GM11168 (cell line): ENCODE data around the gene NLRC5.
"Not testable (repeated sequence)": the region's sequence is repeated elsewhere in the genome, so short reads cannot be mapped to it uniquely, and the experiment has no call there.

ENCODE experiments used
- in situ Hi-C: fragments of 300-500 bp; cut with MboI; formaldehyde crosslinking; loops from one replicate; pipeline ENCODE4 v1.12.0; 2022; ENCODE audit warnings: low sequenced_read_pairs; ENCODE audit not compliant: unreplicated experiment

The NLRC5 gene

DNA sequence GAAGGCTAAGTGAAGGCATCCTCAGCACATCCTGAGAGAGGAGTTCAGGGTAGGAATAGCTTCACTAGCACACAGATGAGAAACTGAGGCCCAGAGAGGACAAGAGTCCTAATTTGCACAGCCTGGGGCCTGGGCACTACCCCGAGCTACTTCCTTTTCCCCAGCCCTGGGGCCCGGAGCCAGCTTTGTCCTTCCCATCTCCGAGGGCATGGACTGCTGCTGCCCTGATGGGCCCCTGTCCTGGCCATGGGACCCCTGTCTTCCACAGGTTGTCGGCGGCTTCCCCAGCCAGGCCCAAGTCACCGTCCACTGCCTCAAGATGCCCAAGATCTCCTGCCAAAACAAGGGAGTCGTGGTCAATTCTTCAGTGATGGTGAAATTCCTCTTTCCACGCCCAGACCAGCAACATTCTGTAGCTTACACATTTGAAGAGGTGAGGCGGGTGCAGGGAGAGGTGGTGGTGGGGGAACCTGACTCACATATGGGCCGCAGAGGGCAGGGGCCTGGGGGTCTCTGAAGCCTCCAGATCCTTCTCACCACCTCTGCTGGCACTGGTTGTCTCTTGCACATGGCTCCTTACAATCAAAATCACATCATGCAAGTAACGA lies 11.4 kb upstream of the NLRC5 start:
- in situ Hi-C loops = no loop called here

DNA sequence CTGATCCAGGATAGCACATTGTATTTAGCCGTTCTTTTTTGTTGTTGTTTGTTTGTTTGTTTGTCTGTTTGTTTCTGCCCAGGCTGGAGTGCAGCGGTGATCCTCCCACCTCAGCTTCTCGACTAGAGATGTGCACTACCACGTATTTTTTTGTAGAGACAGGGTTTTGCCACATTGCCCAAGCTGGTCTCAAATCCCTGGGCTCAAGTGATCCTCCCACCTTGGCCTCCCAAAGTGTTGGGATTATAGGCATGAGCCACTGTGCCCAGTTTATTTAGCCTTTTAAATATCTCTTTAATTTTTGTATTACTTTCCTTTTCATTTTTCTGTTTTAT lies 9.2 kb upstream of the NLRC5 start:
- in situ Hi-C loops = no loop called here

DNA sequence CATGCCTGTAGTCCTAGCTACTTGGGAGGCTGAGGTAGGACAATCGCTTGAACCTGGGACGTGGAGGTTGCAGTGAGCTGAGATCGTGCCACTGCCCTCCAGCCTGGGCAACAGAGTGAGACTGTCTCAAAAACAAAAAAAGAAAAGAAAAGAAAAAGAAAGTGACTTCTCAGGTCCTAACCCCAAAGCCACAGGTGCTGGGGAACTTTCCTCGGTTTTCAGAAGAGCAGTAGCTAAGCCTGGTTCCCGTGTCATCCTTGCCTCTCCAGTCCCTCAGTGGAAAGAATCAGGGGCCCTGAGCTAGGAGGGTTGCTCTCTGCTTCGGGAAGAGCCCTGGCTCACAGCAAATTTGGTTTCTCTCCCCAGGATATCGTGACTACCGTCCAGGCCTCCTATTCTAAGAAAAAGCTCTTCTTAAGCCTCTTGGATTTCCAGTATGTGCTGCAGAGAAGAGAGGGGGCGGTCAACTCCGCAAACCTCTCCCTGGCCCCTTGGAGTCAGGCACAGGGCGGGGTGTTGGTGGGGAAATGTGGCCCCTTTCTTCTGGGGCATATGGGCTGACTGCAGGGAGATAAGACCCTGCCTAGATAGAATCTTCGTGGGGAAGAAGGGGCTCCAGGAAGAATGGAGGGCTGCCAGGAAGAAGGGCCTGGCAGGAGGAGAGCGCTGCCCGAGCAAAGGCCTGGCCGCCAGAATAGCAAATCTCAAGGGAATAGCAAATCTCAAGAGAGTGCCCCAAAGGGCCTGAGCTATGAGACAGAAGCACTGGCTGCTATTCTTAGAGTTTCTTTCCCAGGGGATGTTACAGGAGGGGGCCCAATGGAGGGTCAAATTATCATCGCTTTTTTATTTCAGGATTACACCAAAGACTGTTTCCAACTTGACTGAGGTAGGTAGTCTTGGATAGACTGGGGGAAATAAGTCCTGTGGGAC lies 8.3 kb upstream of the NLRC5 start:
- in situ Hi-C loops = no loop called here

DNA sequence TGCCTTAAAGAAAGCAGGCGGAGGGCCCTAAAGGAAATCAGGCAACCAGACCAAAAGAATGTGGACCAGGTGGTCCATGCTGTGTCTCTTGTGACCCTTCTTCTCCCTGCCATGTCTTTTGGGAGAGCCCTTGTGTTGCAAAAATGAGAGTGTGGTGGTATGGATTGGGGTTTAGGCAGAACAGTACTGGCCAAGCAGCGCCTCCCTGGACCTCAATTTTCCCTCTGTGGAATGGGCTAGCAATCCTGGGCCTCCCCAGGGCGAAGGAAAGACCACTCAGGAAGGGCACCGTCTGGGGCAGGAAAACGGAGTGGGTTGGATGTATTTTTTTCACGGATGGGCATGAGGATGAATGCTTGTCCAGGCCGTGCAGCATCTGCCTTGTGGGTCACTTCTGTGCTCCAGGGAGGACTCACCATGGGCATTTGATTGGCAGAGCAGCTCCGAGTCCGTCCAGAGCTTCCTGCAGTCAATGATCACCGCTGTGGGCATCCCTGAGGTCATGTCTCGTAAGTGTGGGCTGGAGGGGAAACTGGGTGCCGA lies 7.6 kb upstream of the NLRC5 start:
- in situ Hi-C loops = no loop called here

DNA sequence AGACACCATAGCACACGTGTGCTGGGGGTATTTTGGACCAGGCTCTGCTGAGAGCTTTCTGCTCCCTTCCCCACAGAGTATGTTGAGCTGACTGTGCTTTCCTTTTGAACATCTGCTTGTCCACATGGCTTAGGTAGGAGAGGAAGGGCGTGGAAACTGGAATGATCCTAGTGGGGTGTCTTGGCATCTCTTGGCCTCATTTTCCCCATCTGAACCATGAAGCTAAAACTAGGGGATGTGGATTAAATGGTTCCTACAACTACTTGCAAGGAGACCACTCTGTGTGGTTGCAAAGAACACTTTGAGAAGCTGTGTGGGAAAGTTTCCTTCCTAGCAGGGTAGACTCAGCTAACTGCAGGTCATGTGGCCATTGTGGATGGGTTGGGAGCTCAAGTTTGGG lies 6.7 kb upstream of the NLRC5 start:
- in situ Hi-C loops = no loop called here

DNA sequence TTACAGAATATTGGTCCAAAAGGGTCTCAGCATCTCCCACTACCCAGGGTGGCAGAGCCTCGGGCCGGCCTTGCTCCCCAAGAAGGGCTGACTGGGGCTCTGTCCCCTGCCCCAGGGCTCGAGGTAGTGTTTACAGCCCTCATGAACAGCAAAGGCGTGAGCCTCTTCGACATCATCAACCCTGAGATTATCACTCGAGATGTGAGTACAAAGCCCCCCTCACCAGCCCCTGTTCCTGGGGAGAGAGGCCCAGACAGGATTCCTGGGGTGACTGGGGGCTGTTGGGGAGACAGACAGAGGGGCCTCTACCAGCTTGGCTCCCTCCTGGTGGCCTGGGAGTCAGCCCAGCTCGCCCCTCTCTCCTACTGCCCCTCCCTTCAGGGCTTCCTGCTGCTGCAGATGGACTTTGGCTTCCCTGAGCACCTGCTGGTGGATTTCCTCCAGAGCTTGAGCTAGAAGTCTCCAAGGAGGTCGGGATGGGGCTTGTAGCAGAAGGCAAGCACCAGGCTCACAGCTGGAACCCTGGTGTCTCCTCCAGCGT lies 6.1 kb upstream of the NLRC5 start:
- in situ Hi-C loops = no loop called here

DNA sequence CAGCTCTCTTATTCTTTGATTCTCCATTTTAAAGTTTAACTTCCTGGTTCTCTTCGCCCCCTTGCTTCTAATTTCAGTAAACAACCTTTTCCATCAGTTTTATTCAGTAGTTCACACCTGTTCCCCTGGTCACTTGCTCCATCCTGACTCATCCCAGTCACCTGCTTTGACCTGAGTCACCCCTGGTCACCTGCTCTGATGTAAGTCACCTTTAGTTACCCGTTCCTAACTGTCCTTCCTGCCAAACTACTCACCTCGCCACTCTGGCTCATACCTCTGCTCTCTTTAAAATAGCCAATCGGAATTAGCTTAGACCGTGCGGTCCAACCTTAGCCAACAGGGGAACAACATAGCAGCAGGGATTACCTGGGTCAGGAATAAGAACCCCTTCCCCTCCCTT lies 4.7 kb upstream of the NLRC5 start:
- in situ Hi-C loops = no loop called here

DNA sequence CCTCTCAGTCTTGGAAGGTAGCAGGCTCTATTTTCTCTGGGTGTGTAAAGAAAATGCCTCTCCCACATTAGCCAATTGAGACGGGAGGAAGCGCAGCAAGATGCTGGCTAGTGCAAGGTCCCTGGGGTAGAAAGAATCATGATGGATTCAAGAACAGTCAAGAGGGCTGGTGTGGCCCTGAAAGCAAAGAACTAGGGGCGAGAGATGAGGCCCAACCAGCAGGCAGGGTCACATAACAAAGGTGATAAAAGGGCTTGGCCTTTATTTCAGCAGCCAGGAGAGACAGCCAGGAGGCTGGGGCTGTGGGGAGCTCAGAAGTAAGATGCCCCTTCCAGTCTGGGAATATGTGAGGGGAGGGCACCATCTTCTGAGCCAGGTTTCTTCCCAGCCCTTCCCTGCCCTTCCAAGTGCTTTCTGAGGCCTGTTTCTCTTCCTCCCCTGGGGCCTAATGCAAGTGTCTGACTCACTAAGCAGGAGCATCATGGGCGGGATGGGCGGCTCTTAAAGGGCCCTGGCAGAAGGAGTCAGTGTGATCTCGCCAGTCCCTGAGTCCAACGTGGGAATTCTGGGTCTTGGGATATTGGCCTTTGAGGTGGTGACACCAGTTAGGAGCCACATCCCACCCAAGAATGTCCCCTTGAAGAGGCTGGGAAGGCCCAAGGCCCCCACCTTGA lies 3.9 kb upstream of the NLRC5 start:
- in situ Hi-C loops = no loop called here

DNA sequence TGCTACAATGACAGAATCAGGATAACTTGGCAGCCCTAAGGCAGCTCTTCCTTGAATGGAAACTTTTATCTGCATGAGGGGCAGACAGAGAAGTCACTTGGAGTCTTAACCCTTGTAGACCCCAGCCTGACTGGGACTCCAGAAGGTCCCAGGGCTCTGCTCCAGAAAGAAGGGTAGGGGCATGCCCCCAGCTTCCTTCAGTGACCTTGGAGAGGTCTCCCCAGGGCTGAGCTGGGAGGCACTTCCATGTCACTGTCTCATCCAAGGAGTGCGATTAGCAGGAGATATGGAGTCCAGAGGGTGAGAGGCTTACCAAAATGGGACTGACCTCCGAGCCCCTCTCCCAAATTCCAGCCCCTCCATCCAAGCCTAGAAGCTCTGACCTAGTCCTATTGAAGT lies 3.4 kb upstream of the NLRC5 start:
- in situ Hi-C loops = no loop called here

DNA sequence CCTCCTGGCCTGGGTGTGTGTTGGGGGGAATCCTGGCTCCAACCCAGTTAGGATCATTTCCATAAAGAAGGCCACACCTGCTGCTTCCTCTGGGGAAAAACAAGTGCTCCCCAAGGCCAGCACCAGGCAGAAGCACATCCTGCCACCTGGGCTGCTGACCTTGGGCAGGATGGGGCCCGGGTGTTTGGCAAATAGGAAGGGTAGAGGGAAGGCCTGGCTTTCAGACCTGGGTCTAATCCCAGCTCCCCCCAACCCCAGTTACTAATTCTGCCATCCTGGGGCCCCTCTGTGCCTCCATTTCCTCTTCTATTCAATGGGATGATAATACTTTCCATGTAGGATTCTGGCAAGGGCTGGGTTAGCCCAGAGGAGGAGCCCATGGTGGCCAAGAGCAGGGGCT lies 3.0 kb upstream of the NLRC5 start:
- in situ Hi-C loops = no loop called here

DNA sequence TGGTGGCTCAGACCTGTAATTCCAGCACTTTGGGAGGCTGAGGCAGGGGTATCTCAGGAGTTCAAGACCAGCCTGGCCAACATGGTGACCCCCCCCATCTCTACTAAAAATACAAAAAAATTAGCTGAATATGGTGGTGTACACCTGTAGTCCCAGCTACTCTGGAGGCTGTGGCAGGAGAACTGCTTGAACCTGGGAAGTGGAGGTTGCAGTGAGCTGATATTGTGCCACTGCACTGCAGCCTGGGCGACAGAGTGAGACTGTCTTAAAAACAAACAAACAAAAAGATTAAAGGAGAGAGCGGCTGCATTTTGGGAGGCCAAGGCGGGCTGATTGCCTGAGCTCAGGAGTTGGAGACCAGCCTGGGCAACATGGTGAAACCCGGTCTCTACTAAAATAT lies 2.4 kb upstream of the NLRC5 start:
- in situ Hi-C loops = not testable (repeated sequence)

DNA sequence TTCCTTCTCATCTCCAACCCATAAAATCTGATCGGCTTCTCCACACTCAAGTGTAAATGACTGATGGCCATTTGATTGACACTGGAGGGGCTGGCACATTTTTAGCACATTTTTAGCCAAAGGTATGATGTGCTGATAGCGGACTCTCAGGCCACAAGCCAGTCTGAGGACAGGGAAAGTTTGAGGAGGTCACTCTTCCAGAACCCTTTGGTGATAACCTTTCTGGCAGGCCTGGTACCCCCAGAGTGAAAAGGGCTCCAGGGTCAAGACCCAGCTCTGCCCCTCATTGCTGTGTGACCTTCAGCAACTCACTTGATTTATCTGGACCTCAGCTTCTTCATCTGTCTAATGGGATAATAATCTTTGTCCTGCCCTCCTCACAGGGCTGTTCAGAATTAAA lies 1.7 kb upstream of the NLRC5 start:
- in situ Hi-C loops = no loop called here

DNA sequence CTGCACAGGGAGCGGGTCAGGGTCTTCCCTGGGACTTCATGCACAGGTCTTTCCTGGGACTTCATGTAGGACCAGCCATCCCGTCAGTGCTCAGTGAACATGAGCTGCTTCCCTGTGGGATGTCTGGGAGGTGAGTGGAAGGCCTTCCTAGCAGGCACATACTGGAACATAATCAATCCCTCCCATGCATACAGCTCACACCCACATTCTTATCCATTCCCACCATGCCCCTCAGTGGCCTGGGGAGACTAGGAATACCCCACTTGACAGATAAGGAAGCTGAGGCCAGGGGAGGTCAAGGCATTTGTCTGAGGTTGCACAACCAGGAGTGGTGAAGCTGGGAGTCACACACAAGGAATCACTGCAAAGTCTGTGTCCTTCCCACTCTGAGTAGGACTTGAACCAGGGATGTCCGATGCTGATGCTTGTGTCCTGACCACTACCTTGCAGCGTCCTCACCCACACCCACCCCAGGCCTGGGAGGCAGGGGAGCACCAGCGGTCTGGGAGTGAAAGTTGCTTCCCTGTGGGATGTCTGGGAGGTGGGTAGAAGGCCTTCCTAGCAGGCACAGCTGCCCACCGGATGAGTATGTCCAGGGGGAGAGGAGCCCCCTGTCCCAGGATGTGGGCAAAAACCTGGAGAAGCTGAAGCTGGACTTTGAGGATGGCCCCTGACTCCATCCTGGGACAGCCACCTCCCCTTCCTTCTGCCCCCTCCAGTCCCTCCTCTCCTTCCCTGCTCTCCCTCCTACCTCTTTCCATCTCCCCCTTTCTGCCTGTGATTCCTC lies 1.0 kb upstream of the NLRC5 start:
- in situ Hi-C loops = no loop called here

DNA sequence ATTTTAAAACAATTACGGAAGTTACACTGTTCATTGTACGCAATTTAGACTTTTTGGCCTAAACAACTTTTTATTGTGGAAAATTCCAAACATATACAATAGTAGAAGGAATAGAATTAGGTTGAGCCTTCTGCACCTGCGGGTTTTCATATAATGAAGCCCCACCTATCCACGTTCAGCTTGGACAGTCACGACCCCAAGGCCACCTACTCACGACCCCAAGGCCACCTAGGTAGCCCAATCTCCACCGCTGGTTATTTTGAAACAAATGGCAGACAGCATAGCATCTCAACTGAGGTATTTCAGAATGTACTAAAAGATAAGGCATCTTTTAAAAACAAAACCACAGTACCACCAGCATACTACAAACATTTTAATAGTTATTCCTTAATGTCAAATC lies 631 bp downstream of the NLRC5 start:
- in situ Hi-C loops = no loop called here

DNA sequence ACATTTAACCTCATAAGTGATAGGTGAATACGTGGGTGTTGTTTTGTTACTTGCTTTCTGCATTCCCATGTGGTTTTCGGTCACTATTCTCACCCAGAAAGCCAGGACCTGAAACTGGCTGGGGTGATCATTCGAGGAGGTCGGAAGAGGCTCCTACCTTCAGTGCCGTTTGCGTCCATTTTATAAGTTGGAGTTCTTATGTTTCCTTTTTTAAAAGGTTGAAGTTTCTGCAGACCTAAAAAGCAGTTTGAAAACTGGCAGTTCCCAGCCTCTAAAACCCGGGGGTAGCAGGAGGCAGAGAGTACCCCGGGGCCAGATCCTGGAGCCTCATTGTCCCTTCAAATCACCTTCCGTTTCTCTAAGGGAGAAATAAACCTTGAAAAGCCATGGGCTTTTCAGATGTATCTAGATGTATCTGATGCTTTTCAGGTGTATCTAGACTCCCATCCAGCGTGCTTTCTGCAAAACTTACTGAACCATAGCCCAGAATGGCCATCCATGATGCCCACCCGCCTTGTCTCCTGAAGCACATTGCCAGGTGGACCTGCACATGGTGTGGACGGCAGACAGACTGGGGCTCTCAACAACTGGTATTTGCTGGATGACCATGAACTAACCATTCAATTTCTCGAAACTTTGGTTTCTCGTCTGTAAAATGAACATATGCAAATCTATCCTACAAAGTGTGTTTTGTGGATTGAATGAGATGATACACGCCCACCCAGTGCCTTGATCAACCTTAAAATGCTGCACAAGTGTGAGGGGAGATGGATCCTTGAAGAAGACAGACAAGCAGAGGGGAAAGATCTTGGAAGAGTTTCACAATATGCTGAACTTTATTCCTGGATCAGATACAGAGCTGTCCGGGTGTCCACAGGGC lies 1.3 kb downstream of the NLRC5 start:
- in situ Hi-C loops = no loop called here

DNA sequence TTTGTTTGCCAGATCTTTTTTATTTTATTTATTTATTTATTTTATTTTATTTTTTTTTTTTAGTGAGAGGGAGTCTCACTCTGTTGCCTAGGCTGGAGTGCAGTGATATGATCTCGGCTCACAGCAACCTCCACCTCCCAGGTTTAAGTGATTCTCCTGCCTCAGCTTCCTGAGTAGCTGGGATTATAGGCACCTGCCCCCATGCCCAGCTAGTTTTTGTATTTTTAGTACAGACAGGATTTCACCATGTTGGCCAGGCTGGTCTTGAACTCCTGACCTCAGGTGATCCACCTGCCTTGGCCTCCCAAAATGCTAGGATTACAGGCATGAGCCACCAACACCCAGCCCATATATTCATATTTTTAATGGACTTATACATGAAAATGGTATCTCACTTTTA lies 3.1 kb downstream of the NLRC5 start:
- in situ Hi-C loops = not testable (repeated sequence)

DNA sequence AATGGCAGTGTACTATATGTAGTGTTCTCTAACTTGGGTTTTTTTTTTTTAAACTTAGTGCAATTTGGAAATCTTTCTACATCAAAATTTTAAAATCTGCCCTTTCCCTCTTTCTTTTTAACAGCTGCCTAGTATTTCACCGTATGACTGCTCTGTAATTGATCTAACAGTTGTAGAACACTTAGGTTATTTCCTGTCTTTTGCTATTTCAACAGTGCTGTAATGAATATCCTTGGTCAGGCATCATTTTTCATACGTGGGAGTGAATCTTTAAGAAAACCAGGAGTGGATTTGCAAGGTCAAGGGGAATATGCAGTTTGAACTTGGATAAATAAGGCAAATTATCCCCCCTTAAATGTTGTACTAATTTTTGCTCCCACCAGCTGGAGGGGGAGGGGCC lies 3.8 kb downstream of the NLRC5 start:
- in situ Hi-C loops = no loop called here

DNA sequence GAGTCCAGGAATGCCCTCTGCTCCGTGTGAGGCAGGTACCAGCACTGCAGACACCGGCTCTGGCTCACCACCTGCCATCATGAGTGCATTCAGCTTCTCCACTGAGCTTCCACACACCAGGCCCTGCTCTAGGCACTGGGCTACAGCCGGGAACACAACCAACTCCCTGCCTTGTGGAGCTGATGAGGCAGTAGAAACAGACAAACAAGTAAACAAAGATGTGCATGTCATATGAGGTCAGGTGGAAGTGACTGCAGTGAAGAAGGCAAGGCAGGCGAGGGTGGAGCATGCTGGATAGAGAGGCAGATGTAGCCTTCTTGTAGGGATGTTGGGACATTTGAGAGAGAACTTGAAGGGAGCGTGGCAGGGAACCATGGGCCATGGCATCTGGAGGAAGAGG lies 5.0 kb downstream of the NLRC5 start:
- in situ Hi-C loops = no loop called here

DNA sequence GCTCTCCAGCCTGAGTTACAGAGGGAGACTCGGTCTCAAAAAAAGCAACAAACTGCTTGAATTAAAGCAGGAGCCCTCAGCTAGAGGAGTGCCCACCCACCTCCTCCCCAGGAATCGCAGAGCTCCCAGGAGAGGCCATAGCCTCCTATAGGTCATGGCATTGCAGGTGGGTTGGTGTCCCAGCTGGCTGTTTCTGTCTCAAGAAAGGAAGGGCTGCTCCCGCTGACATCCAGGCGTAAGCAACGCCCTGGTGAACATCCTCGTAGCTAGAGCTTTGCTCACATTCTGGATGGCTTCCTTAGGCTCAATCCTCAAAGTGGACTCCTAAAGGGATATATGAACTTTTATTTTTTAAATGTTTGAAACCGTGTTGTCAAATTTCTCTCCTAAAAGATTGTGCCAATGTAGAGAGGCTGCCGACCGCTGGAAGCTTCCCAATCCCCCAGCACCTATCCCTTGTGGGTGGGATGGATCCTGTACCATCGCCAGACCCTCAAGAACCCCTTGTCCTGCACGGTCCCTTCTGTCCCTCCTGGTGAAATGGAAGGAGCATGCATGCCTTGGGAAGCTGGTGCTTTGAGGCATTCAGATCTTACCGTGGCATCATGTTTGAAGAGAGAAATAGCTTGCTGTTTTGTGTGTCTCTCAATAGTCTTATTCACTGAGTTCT lies 5.9 kb downstream of the NLRC5 start:
- in situ Hi-C loops = no loop called here
